ENCODE data around the gene GALNTL6. TPM values are rescaled to one million over a fixed set of nuclear protein-coding genes. Genes with fewer than 3 reads are reported as not detected.
"Not testable (repeated sequence)": the region's sequence is repeated elsewhere in the genome, so short reads cannot be mapped to it uniquely, and the experiment has no call there.

GALNTL6 gene
- total RNA-seq, 2 experiments from 2014 or later = not detected

DNA sequence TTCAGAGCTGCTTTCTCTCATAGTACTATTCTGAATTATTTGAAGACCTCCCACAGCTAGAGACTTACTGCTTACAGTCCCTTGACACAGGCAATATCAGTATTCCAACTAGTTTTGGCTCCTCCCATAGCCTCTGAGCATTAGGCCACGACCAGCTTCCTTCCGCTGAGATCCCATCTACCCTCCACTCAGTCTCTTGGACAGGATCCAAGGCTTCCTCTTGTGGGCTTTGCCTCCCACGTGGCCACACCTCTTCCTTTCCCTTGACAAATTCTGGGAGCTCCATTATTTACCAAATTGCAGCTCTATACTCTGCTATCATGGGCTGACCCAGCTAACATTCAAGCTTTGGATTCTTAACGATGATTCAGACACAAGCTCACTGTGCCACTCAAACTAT lies 885.1 kb downstream of the GALNTL6 start:
- DNase-seq = no peak
- intact Hi-C loops (cut with micrococcal nuclease) = no loop called here
- Mint-ChIP-seq H3K4me1 (ENCODE audit: low read depth) (no peaks in the 10 kb centered on the region), H3K36me3 (ENCODE audit: low read depth) (no peaks in the 10 kb centered on the region), H3K27ac (no peak overlapping the region), H3K27me3 (ENCODE audit: low read depth) (no peaks in the 10 kb centered on the region), H3K9me3 (no peaks in the 10 kb centered on the region), H3K4me3 (no peak overlapping the region)
- CTCF ChIA-PET = no interaction called here

DNA sequence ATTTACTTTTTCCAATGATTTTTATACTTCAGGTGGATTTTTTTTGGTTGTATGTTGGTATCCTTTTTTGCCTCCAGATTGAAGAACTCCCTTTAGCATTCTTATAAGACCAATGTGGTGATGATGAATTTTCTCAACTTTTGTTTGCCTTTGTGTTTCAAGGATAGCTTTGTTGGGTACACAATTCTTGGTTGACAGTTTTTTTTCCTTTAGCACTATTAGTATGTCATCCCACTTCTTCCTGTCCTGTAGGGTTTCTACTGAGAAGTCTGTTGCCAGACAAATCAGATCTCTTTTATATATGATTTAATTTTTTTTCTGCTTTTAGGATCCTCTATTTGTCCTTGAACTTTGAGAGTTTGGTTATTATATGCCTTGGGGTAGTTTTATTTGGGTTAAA lies 892.4 kb downstream of the GALNTL6 start:
- Mint-ChIP-seq H3K27ac (no peak overlapping the region), H3K9me3 (peaks cover 20% of the 10 kb centered on the region), H3K27me3 (ENCODE audit: low read depth) (no peaks in the 10 kb centered on the region), H3K4me3 (no peak overlapping the region), H3K36me3 (ENCODE audit: low read depth) (peaks cover 2% of the 10 kb centered on the region), H3K4me1 (ENCODE audit: low read depth) (no peaks in the 10 kb centered on the region)
- intact Hi-C loops (cut with micrococcal nuclease) = no loop called here
- CTCF ChIA-PET = no interaction called here
- no peak for DNase-seq

DNA sequence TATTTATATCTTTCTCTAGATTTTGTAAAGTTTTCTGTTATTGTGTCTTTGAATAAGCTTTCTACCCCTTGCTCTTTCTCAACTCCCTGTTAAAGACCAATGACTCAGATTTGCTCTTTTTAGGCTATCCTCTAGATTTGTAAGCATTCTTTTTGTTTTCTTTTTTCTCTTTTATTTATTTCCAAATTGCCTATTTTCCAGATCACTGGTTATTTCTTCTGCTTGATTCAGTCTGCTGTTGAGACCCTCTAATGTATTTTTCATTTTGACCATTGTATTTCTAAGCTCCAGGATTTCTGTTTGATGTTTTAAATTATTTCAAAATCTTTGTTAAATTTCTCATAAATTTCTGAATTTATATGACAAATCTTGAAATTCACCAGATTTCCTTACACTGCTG lies 892.8 kb downstream of the GALNTL6 start:
- H3K27ac Mint-ChIP-seq = no peak overlapping the region
- peaks cover 20% of the 10 kb centered on the region for H3K9me3 Mint-ChIP-seq
- H3K4me3 Mint-ChIP-seq = no peak overlapping the region
- CTCF ChIA-PET = no interaction called here
- intact Hi-C loops (cut with micrococcal nuclease) = no loop called here
- H3K27me3 Mint-ChIP-seq (ENCODE audit: low read depth) = no peaks in the 10 kb centered on the region
- H3K36me3 Mint-ChIP-seq (ENCODE audit: low read depth) = peaks cover 2% of the 10 kb centered on the region
- no peaks in the 10 kb centered on the region for H3K4me1 Mint-ChIP-seq (ENCODE audit: low read depth)
- no peak for DNase-seq

DNA sequence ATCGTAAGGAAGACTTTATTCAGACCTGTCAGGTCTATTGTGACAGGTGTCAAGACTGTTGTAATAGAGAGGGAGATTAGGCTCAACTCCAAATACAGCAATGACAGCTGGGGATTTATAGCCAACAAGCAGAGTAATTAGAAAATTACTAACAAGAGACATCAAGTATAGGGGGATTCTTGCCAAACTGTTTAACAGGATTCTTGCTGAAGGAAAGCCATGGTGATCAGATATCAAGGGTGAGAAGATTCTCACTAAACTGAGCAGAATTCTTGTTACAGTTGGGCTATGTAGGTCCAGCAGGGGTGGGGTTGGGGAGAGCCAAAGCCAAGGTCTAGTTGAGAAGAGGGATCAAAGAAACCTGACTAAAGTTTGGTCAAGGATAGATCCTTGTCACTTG lies 894.4 kb downstream of the GALNTL6 start:
- Mint-ChIP-seq H3K4me3 (no peak overlapping the region), H3K36me3 (ENCODE audit: low read depth) (peaks cover 2% of the 10 kb centered on the region), H3K4me1 (ENCODE audit: low read depth) (no peaks in the 10 kb centered on the region), H3K9me3 (peaks cover 22% of the 10 kb centered on the region), H3K27me3 (ENCODE audit: low read depth) (no peaks in the 10 kb centered on the region), H3K27ac (no peak overlapping the region)
- CTCF ChIA-PET = no interaction called here
- intact Hi-C loops (cut with micrococcal nuclease) = no loop called here
- no peak for DNase-seq

DNA sequence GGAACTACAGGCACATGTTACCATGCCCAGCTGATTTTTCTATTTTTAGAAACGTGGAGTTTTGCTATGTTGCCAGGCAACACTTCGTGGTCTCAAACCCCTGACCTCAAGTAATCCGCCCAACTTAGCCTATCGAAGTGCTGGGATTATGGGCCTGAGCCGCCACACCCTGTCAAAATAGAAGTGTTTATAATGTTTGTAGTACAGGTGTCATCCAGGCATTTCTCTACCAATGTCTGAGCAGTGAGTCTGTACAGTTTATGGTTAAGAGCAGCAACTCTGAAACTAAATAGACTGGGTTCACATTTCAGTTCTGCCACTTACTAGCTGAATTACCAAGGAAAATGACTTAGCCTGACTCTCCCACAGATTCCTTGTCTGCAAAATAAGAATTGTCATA lies 895.0 kb downstream of the GALNTL6 start:
- H3K27me3 Mint-ChIP-seq (ENCODE audit: low read depth) = no peaks in the 10 kb centered on the region
- no peak overlapping the region for H3K27ac Mint-ChIP-seq
- H3K9me3 Mint-ChIP-seq = peaks cover 22% of the 10 kb centered on the region
- H3K4me1 Mint-ChIP-seq (ENCODE audit: low read depth) = no peaks in the 10 kb centered on the region
- CTCF ChIA-PET = no interaction called here
- no peak for DNase-seq
- H3K36me3 Mint-ChIP-seq (ENCODE audit: low read depth) = peaks cover 2% of the 10 kb centered on the region
- no peak overlapping the region for H3K4me3 Mint-ChIP-seq
- intact Hi-C loops (cut with micrococcal nuclease) = no loop called here

DNA sequence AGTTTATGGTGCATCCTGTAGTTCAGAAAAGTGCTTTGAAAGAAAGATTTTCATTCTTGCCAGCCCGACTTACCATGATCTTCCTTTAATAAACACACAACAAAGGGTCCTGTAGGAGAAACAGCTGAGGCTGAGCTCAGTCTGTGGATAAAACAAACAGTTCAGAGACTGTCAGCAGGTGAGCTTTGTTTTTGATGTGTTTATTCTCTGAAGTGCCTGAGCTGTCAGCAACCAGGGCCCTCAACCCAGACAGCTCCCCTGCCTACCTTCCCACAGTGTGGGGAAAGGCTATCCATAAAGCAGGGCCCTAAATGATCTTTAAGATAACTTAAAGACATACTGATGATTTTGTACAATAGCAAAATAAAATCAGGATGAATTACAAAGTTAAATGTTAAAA lies 896.2 kb downstream of the GALNTL6 start:
- no peak overlapping the region for H3K27ac Mint-ChIP-seq
- H3K4me1 Mint-ChIP-seq (ENCODE audit: low read depth) = no peaks in the 10 kb centered on the region
- CTCF ChIA-PET = no interaction called here
- H3K4me3 Mint-ChIP-seq = no peak overlapping the region
- H3K27me3 Mint-ChIP-seq (ENCODE audit: low read depth) = no peaks in the 10 kb centered on the region
- H3K36me3 Mint-ChIP-seq (ENCODE audit: low read depth) = peaks cover 2% of the 10 kb centered on the region
- peaks cover 22% of the 10 kb centered on the region for H3K9me3 Mint-ChIP-seq
- intact Hi-C loops (cut with micrococcal nuclease) = no loop called here
- no peak for DNase-seq

DNA sequence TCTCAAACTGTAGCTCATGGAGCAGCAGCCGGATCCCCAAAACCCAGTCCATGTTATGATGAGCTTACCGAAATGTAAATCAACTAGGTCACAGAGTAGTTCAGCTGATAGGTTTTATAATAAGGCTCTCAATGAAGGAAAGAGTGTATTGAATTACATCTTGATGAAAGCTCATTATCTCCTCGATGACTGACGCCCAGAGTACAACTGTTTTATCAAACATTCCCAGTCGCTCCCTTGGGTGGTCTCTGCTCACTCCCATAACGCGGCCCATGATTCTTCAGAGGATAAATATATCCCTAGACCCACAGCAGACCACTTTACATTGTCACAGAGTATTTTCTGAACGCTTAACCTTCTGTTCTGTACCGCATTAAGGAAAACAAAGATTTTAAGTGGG lies 903.1 kb downstream of the GALNTL6 start:
- no peaks in the 10 kb centered on the region for H3K4me1 Mint-ChIP-seq (ENCODE audit: low read depth)
- no peak overlapping the region for H3K4me3 Mint-ChIP-seq
- CTCF ChIA-PET = no interaction called here
- no peak overlapping the region for H3K27ac Mint-ChIP-seq
- no peaks in the 10 kb centered on the region for H3K27me3 Mint-ChIP-seq (ENCODE audit: low read depth)
- DNase-seq = no peak
- intact Hi-C loops (cut with micrococcal nuclease) = no loop called here
- no peaks in the 10 kb centered on the region for H3K36me3 Mint-ChIP-seq (ENCODE audit: low read depth)
- H3K9me3 Mint-ChIP-seq = peaks cover 2% of the 10 kb centered on the region

DNA sequence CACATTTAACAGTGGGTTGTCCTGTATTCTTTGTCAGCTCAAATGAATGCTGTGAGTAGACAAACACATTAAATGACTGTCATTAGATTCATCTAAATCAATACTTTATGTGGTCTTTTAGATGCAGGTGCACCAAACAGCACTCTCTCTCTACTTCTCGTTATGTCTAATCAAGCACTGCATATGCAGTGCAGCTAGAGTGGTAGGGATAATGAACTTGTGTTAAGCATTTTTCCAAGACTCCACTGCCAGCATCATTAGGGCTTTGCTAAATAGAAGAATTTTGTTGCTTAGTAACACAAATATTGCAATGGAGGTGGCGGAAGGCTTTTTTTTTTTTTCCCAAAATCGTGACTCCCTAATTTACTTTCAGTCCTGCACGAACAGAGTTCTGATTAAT lies 908.5 kb downstream of the GALNTL6 start:
- CTCF ChIA-PET = no interaction called here
- intact Hi-C loops (cut with micrococcal nuclease) = no loop called here
- Mint-ChIP-seq H3K4me3 (no peak overlapping the region), H3K9me3 (no peaks in the 10 kb centered on the region), H3K27me3 (ENCODE audit: low read depth) (no peaks in the 10 kb centered on the region), H3K4me1 (ENCODE audit: low read depth) (no peaks in the 10 kb centered on the region), H3K27ac (no peak overlapping the region), H3K36me3 (ENCODE audit: low read depth) (no peaks in the 10 kb centered on the region)
- no peak for DNase-seq

DNA sequence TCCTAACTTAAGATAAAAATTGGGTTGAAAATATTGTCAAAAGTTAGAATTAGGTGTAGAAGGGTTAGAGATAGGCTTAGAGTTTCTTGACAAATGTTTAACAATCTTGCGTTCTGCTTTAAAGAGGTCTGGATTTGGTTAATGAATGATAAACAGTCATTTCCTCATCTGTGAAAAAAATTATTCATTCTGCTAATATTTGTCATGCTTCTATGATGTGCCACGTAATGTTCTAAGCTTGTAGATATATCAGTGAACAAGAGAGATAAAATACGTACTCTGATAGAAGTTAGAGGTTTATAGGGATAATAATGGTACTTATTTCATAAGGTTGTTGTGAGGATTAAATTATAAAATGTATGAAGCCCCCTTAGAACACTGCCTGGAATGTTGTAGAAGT lies 912.4 kb downstream of the GALNTL6 start:
- Mint-ChIP-seq H3K4me1 (ENCODE audit: low read depth) (no peaks in the 10 kb centered on the region), H3K27me3 (ENCODE audit: low read depth) (no peaks in the 10 kb centered on the region), H3K27ac (no peak overlapping the region), H3K9me3 (peaks cover 2% of the 10 kb centered on the region), H3K4me3 (no peak overlapping the region), H3K36me3 (ENCODE audit: low read depth) (no peaks in the 10 kb centered on the region)
- intact Hi-C loops (cut with micrococcal nuclease) = no loop called here
- DNase-seq = no peak
- CTCF ChIA-PET = no interaction called here

DNA sequence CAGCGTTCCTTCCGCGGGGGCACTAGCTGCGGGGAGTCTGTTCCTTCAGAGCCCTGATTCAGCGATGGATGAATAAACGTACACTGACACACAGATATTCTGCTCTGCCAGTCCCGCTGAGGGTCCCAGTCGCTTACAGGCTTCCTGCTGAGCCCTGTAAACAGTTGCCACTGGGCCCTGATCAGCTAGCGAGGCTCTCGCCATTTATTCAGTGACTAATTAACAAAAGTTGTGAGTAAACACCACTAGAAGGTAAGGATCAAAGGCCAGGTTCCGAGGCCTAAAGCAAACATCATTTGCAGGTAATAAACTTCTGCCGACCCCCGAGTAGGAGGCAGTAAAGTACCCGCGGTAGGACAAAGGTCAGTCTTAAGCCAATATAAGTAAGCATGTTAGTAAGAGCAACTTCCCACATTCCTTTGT lies 912.8 kb downstream of the GALNTL6 start:
- no peaks in the 10 kb centered on the region for H3K4me1 Mint-ChIP-seq (ENCODE audit: low read depth)
- no peak for DNase-seq
- H3K4me3 Mint-ChIP-seq = no peak overlapping the region
- CTCF ChIA-PET = no interaction called here
- H3K27ac Mint-ChIP-seq = no peak overlapping the region
- H3K9me3 Mint-ChIP-seq = peaks cover 2% of the 10 kb centered on the region
- H3K36me3 Mint-ChIP-seq (ENCODE audit: low read depth) = no peaks in the 10 kb centered on the region
- no peaks in the 10 kb centered on the region for H3K27me3 Mint-ChIP-seq (ENCODE audit: low read depth)
- intact Hi-C loops (cut with micrococcal nuclease) = no loop called here

DNA sequence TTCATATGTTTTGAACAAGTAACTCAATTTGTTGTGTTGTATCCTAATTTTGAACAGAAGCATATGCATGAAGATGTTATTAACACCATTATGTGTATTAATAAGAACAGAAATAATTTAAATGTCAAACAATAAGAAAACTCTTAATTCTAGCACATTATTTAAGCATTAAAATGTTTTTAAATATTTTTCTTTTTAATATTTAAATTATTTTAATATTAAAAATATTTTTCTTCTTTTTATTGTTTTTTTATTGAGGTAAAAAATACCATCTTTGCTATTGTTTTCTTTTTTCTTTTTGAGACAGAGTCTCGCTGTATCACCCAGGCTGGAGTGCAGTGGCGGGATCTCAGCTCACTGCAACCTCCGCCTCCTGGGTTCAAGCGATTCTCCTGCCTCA lies 914.4 kb downstream of the GALNTL6 start:
- H3K4me3 Mint-ChIP-seq = no peak overlapping the region
- no peaks in the 10 kb centered on the region for H3K36me3 Mint-ChIP-seq (ENCODE audit: low read depth)
- no peaks in the 10 kb centered on the region for H3K27me3 Mint-ChIP-seq (ENCODE audit: low read depth)
- H3K27ac Mint-ChIP-seq = no peak overlapping the region
- CTCF ChIA-PET = no interaction called here
- peaks cover 5% of the 10 kb centered on the region for H3K9me3 Mint-ChIP-seq
- intact Hi-C loops (cut with micrococcal nuclease) = no loop called here
- H3K4me1 Mint-ChIP-seq (ENCODE audit: low read depth) = no peaks in the 10 kb centered on the region
- no peak for DNase-seq

DNA sequence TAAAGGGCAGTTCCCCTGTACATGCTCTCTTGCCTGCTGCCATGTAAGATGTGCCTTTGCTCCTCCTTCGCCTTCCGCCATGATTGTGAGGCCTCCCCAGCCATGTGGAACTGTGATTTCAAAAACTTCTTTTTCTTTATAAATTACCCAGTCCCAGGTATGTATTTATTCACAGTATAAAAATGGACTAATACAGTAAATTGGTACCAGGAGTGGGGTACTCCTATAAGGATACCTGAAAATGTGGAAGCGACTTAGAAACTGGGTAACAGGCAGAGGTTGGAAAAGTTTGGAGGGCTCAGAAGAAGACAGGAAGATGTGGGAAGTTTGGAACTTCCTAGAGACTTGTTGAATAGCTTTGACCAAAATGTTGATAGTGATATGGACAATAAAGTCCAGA lies 920.4 kb downstream of the GALNTL6 start:
- H3K4me3 Mint-ChIP-seq; CTCF ChIA-PET; H3K27ac Mint-ChIP-seq; DNase-seq; intact Hi-C loops (cut with micrococcal nuclease); H3K27me3 Mint-ChIP-seq (ENCODE audit: low read depth); H3K36me3 Mint-ChIP-seq (ENCODE audit: low read depth); H3K4me1 Mint-ChIP-seq (ENCODE audit: low read depth): not testable (repeated sequence)
- H3K9me3 Mint-ChIP-seq = peaks cover 41% of the 10 kb centered on the region

DNA sequence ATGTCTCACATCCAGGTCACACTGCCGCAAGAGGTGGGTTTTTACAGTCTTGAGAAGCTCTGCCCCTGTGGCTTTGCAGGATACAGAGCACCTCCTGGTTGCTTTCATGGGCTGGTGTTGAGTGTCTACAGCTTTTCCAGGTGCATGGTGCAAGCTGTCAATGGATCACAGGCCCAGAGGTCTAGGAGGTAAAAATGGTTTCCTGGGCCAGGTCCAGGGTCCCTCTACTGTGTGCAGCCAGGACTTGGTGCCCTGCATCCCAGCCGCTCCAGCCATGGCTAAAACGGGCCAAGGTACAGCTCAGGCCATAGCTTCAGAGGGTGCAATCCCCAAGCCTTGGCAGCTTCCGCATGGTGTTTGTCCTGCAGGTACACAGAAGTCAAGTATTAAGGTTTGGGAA lies 921.4 kb downstream of the GALNTL6 start:
- H3K4me3 Mint-ChIP-seq = no peak overlapping the region
- intact Hi-C loops (cut with micrococcal nuclease) = no loop called here
- no peaks in the 10 kb centered on the region for H3K27me3 Mint-ChIP-seq (ENCODE audit: low read depth)
- CTCF ChIA-PET = no interaction called here
- no peak for DNase-seq
- H3K4me1 Mint-ChIP-seq (ENCODE audit: low read depth) = no peaks in the 10 kb centered on the region
- H3K9me3 Mint-ChIP-seq = peaks cover 42% of the 10 kb centered on the region
- peaks cover 4% of the 10 kb centered on the region for H3K36me3 Mint-ChIP-seq (ENCODE audit: low read depth)
- H3K27ac Mint-ChIP-seq = no peak overlapping the region

DNA sequence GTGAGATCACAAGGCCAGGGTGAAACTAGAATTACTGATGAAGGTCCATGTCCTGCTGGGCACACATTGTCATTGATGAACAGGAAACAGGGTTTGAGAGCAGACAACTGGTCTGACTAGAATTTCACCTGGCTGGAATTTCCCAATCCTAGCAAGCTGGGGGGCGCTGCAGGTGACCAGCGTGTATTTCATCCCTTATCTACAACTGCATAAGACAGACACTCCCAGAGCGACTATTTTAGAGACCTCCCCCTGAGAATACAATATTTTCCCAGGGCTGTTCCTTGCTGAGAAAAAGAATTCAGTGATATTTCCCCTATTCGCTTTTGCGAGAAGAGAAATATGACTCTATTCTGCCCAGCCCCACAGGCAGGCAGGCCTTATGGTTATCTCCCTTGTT lies 922.8 kb downstream of the GALNTL6 start:
- CTCF ChIA-PET = no interaction called here
- H3K27me3 Mint-ChIP-seq (ENCODE audit: low read depth) = no peaks in the 10 kb centered on the region
- H3K4me3 Mint-ChIP-seq = no peak overlapping the region
- intact Hi-C loops (cut with micrococcal nuclease) = no loop called here
- H3K9me3 Mint-ChIP-seq = peaks cover 43% of the 10 kb centered on the region
- peaks cover 4% of the 10 kb centered on the region for H3K36me3 Mint-ChIP-seq (ENCODE audit: low read depth)
- DNase-seq = no peak
- H3K4me1 Mint-ChIP-seq (ENCODE audit: low read depth) = no peaks in the 10 kb centered on the region
- no peak overlapping the region for H3K27ac Mint-ChIP-seq
